HCEC 1CT (cell line): ENCODE data around the gene MFN2.

Experiments
- DNase-seq: peaks from one replicate; pipeline ENCODE4 v3.0.0-alpha.2; 2017

MFN2 gene

DNA sequence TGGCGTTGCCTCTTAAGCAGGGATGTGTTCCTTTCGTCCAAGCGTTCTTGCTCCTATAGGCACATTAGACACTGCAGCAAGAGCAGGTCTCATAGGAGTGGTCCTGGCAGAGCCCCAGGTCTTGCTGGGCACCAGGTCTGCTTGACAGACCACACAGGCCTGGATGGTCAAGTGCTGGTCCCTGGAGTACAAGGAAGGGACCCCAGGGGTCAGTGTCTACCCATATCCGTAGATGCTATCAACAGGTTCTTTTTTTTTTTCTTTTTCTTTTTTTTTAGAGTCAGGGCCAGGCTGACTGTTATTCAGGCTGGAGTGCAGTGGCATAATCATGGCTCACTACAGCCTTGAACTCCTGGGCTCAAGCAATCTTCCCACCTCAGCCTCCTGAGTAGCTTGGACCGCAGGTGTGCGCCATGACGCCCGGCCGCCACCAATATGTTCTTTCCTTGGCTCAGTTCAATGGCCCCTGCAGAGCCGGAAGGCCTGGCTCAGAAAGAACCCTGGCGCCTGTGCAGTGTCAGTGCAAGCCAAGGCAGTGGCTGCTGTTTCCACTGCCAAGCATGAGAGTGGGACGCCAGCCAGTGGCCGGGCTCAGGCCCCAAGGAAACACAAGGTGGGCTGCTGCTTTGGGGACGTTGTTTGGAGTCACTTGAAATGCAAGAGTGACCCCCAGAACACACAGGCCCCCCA is 72.9 kb downstream of the MFN2 start:
- no peak for DNase-seq

DNA sequence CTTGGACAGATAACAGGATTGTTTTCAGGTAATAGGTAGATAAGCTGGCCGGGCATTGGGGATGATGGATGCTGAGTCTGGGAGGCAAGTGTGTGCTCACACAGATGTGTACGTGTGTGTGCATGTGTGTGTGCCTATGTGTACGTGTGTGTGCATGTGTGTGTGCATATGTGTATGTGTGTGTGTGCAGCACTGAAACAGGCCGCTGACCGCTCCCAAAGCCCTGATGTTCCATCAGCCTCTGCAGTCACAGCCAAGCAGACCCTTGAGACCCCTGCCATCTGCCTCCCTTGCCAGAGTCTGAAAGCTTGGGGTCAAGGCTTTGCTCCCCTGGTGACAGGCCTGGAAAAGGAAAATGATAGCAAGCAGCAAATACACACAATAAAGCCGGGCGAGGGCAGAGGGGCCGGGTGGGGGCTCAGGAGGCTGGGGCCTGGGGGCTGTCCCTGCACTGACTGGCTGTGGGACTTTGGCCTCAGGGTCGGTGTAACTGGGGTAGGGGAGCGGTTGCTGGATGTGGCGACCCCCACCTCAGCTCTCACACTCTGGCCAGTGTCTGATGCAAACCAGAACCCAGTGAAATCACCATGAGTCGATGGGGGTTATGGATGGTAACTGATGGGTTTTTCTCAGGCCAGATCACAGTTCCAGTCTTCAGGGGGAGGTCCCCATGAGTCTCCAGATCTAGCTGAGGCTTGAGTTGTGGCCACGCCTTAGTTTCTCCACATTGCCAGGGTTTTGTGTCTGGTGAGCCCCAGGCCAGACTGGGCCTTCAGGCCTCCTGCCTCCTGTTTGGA is 73.7 kb downstream of the MFN2 start:
- DNase-seq, result no peak

DNA sequence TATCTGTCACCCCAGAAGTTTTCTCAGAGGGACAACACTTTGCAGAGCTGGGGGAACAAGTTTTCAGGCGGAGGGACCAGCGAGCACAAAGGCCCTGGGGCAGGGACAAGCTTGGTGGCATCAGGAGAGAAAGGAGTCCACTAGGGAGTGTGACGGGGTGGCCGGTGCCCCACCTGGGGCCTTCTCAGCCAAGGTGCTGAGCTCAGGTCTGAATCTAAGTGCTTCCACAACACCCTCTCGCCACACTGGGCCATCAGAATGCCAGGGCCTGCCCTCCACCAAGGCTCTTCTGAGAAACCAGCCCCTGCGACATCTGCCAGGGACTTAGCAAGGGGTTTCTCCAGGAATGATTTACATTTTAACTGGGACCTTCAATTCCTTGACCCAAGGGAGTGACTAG is 75.0 kb downstream of the MFN2 start:
- DNase-seq, result no peak

- peak; percentile 9 for DNase-seq
Measured at GRCh38 chr1:12056331-12056841, 76.1 kb downstream of the MFN2 start.

GRCh38 chr1:12057382-12057781 is 77.1 kb downstream of the MFN2 start:
- DNase-seq, result no peak

DNA sequence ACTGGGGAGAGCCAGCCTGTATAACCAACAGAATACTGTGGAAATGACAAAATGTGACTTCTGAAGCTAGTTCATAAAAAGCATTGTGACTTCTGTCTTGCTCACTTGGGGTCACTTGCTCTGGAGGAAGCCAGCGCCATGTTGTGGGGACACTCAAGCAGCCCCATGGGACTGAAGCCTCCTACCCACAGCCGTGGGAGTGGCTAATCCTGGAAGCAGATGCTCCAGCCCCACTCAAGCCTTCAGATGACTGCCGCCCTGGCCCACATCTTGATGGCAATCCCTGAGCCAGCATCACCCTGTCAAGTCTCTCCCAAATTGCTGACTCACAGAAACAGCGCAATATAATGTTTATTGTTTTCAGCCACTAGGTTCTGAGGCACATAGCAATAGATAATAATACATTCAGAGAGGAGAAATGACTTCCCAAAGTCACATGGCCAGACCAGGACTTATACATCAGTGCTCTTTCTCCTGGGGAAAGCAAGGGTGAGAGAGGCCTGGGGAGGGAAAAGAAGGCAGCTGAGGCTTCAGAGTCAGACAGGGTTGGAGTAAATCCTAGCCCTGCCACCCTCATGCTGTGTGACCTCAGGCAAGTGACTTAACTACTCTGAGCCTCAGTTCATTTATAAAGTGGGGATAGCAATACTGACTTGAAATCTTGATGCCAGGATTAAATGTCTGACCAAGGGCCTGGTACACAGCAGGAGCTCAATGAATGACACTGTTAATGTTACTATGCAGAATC is 77.9 kb downstream of the MFN2 start:
- no peak for DNase-seq

GRCh38 chr1:12059226-12059625 is 79.0 kb downstream of the MFN2 start:
- DNase-seq, result no peak

- no peak for DNase-seq
Measured at GRCh38 chr1:12059722-12060464, 79.6 kb downstream of the MFN2 start.

- DNase-seq, result no peak
Measured at GRCh38 chr1:12060500-12060899, 80.3 kb downstream of the MFN2 start.
